KMS-11 (cell line): ENCODE data around the gene SLC39A13.

Experiments
- H2AFZ ChIP-seq: fragments of 200-600 bp; sonication (generic); 2 replicates; pipeline ENCODE4 v1.6.1; 2016; ENCODE audit warnings: antibody characterized with exemption, mixed run types, low read depth
- H3K27ac ChIP-seq: fragments of 200-600 bp; sonication (generic); 2 replicates; pipeline ENCODE4 v1.6.1; 2016; ENCODE audit warnings: mild to moderate bottlenecking, mixed run types
- H3K27me3 ChIP-seq: fragments of 200-600 bp; sonication (generic); 2 replicates; pipeline ENCODE4 v1.6.1; 2017; ENCODE audit warnings: mild to moderate bottlenecking, low read depth, mixed run types, moderate library complexity; ENCODE audit not compliant: insufficient read depth
- H3K36me3 ChIP-seq: fragments of 200-600 bp; sonication (generic); 2 replicates; pipeline ENCODE4 v1.6.1; 2017; ENCODE audit warnings: mild to moderate bottlenecking, mixed run types; ENCODE audit not compliant: insufficient read depth
- H3K4me1 ChIP-seq: fragments of 200-600 bp; sonication (generic); 2 replicates; pipeline ENCODE4 v1.6.1; 2016; ENCODE audit warnings: mild to moderate bottlenecking, low read depth, mixed run types; ENCODE audit not compliant: poor library complexity, severe bottlenecking
- H3K4me2 ChIP-seq: fragments of 200-600 bp; sonication (generic); 2 replicates; pipeline ENCODE4 v1.7.0; 2016; ENCODE audit warnings: mild to moderate bottlenecking, mixed run types
- H3K4me3 ChIP-seq: fragments of 200-600 bp; sonication (generic); IDR thresholded peaks from 2 replicates; pipeline ENCODE4 v1.6.1; 2017; ENCODE audit warnings: low read depth, low read length, mixed read lengths; ENCODE audit not compliant: insufficient read depth
- H3K79me2 ChIP-seq: fragments of 200-600 bp; sonication (generic); 2 replicates; pipeline ENCODE4 v1.6.1; 2016; ENCODE audit warnings: low read depth, mixed run types; ENCODE audit not compliant: insufficient read depth
- H3K9ac ChIP-seq: fragments of 200-600 bp; sonication (generic); 2 replicates; pipeline ENCODE4 v1.6.1; 2016; ENCODE audit warnings: mild to moderate bottlenecking, mixed run types
- H4K20me1 ChIP-seq: fragments of 200-600 bp; sonication (generic); 2 replicates; pipeline ENCODE4 v1.6.1; 2016; ENCODE audit warnings: mild to moderate bottlenecking, mixed run types; ENCODE audit not compliant: insufficient read depth
- TF ChIP-seq, protein P1 (sequence below): fragments of 200-600 bp; sonication (generic); conservative IDR thresholded peaks from 2 replicates; pipeline ENCODE4 v1.6.1; 2017; ENCODE audit warnings: low read depth, mild to moderate bottlenecking, antibody characterized with exemption, low read length, moderate library complexity, mixed read lengths

SLC39A13 gene

DNA sequence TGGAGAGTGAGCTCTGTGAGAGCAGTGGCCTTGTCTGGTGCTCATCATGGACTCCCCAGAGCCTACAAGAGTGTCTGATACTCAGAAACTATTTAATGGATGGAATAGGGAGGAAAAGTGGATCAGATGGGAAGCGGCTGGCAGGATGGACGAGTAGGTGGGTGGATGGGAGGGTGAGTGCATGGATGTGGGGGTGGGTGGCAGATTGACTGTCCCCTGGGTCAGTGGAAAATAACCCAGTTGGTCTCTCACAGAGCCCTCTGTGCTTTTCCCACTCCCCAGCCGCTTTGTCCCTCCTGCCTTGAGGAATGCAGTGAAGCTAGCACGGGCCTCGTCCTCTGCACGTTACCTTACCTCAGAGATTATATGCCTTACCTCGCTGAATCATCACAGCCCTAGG, 36.0 kb upstream of the SLC39A13 start:
- Histone ChIP-seq H3K4me2 (no peak overlapping the region), H2AFZ (no peak overlapping the region), H3K36me3 (no peaks in the 10 kb centered on the region), H4K20me1 (no peaks in the 10 kb centered on the region), H3K4me3 (no peak overlapping the region), H3K27me3 (no peaks in the 10 kb centered on the region), H3K9ac (no peak overlapping the region), H3K79me2 (no peaks in the 10 kb centered on the region), H3K27ac (no peak overlapping the region), H3K4me1 (peaks cover 4% of the 10 kb centered on the region)
- TF ChIP-seq, protein P1, sequence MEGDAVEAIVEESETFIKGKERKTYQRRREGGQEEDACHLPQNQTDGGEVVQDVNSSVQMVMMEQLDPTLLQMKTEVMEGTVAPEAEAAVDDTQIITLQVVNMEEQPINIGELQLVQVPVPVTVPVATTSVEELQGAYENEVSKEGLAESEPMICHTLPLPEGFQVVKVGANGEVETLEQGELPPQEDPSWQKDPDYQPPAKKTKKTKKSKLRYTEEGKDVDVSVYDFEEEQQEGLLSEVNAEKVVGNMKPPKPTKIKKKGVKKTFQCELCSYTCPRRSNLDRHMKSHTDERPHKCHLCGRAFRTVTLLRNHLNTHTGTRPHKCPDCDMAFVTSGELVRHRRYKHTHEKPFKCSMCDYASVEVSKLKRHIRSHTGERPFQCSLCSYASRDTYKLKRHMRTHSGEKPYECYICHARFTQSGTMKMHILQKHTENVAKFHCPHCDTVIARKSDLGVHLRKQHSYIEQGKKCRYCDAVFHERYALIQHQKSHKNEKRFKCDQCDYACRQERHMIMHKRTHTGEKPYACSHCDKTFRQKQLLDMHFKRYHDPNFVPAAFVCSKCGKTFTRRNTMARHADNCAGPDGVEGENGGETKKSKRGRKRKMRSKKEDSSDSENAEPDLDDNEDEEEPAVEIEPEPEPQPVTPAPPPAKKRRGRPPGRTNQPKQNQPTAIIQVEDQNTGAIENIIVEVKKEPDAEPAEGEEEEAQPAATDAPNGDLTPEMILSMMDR = no peak

DNA sequence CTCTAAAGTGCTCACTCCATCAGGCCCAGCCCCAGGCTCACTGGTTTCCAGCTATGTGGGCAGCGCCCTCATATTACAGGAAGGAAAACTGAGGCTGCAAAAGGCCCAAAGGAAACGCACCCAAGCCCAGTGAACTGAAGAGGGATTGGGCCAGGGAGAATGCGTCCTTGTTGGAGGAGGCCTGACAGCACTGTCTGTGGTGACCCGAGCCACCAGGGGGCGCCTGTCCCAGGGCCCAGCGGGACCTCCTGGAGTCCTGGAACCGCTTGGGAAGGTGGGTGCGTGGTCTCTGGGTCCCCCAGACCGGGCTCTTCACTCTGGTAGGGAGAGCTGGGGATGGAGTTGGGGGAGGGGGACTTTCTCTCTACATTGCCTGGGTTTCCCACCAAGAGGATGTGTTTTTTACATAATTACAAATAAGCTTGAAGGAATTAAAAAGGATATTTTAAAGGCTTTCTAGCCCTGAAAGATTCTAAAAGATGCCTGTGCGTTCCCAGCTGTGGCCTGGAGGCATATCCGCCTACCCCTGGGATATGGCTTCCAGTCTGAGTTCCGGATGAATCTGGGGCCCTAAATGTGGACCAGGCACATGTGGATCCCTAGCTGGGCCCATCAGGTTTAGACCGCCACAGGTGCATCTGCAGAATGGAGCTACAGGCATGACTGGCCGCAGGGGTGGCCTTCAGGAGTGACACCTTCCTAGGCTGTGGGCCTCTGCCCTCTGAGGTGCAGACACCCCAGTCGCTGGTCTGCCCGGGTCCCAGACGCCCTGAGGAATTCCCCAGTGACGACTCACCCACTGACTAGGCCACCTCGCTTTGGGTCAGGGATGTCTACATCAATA, 34.3 kb upstream of the SLC39A13 start:
- H2AFZ ChIP-seq = peak overlapping the region; percentile 45
- H3K27ac ChIP-seq = no peak overlapping the region
- H3K27me3 ChIP-seq = no peaks in the 10 kb centered on the region
- no peak overlapping the region for H3K4me2 ChIP-seq
- no peak overlapping the region for H3K4me3 ChIP-seq
- TF ChIP-seq, protein P1 = peak; percentile 90
- H3K79me2 ChIP-seq = no peaks in the 10 kb centered on the region
- H4K20me1 ChIP-seq = no peaks in the 10 kb centered on the region
- no peak overlapping the region for H3K9ac ChIP-seq
- H3K4me1 ChIP-seq = peaks cover 4% of the 10 kb centered on the region
- no peaks in the 10 kb centered on the region for H3K36me3 ChIP-seq

DNA sequence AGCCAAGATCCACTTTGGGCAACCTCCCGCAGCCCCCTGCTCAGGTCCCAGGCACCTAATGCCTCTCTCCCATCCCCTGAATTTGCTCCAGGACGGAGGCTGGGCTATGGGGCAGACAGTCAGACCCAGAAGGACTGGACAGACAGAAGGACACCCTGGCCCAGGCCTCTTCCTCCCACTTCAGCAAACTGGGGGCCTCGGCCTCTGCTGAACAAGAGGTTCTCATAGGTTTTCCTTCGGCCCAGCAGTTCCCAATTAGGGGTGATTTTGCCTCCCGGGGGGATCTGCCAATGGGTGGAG, 33.7 kb upstream of the SLC39A13 start:
- Histone ChIP-seq H3K4me2 (no peak overlapping the region), H3K79me2 (no peaks in the 10 kb centered on the region), H4K20me1 (no peaks in the 10 kb centered on the region), H3K36me3 (no peaks in the 10 kb centered on the region), H3K27me3 (no peaks in the 10 kb centered on the region), H3K4me3 (no peak overlapping the region), H2AFZ (no peak overlapping the region), H3K27ac (no peak overlapping the region), H3K4me1 (peaks cover 4% of the 10 kb centered on the region), H3K9ac (no peak overlapping the region)
- TF ChIP-seq, protein P1 = no peak

DNA sequence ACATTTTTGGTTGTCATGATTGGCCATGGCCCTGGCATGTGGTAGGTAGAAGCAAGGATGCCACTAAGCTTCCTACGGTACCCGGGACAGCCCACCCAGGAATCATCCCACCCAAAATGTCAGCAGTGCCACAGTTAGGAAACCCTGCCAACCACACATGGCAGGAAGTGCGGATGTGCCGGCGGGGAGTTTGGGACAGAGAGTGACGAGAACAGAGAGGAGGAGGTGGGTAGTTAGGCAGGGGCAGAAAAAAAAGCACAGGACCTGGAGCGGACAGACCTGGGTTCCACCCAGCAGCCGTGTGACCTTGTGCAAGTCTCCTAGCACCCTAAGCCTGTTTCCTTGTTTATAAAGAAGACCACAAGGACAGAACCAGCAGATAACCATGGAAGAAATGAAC, 33.4 kb upstream of the SLC39A13 start:
- Histone ChIP-seq H4K20me1 (no peaks in the 10 kb centered on the region), H3K79me2 (no peaks in the 10 kb centered on the region), H3K4me2 (no peak overlapping the region), H3K9ac (no peak overlapping the region), H3K4me1 (peaks cover 4% of the 10 kb centered on the region), H3K36me3 (no peaks in the 10 kb centered on the region), H3K27me3 (no peaks in the 10 kb centered on the region), H2AFZ (no peak overlapping the region), H3K4me3 (no peak overlapping the region), H3K27ac (no peak overlapping the region)
- TF ChIP-seq, protein P1 = no peak
